GM19438 (cell line): Measurements from ENCODE around the gene OR52B2.

ENCODE experiments used
- ATAC-seq: cut with Tn5 transposase; IDR thresholded peaks from one replicate; pipeline ENCODE4 v1.9.1; 2021; ENCODE audit warnings: low read depth; ENCODE audit not compliant: unreplicated experiment

Gene OR52B2

DNA sequence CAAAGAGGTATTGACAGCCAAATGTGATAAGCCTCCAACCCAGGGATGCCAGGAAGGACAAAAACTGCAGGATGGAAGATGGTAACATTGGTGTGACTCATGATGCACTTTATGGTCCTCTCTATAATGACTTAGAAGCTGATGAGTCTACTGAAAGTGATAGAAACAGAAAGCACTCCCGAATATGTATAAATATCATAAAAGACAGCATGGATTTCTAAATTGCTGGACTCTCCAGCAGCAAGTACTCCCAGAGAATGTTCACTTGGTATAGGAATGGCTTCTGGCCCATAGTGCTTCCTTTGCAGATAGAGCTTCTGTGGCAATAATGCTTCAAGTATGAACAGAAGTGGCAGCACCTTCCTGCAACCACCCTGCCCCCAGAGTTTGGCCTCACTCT lies at the start of gene OR52B2:
Gene OR52B2, minus strand, starts transcription at position 101 of the 400 bp plus-strand sequence. Its CDS starts 0 bp downstream, at position 101.
- no peak for ATAC-seq

DNA sequence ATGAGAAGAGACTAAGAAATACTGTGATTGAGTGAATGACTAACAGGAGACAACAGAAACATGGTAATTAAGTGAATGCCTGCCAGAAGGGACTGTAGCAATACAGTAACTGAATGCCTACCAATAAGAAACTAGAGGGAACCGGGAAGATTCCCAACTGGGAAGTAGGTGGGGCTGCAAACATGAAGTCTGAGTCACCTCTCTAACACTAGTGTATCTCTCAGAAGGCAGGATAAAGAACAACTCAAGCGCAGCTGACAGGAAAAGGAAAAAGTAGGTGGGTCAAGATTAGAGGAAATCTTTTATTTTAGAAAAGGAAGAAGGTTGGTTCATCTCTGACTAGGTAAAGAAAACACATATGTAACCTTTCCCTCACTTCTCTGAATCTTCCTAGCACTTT lies 49.2 kb upstream of the OR52B2 start:
- ATAC-seq, result no peak

DNA sequence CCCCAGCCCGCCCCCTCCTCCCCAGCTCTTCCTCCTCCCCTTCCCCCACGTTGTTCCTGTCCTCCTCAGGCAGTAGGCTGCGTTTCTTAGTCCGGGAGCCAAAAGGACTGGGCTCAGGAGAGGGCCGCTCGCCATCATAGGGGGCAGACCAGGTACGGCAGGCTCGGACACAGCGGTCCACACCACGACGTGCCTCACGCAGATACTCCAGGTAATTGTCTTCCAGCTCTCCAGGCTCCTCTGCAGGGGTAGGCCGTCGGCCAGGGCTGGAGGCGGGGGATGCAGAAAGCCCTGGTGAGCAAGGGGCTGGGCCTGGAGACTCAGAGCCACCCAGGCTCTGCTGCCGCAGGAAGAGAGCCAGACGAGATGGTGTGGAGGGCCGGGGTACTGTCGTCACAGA lies 47.6 kb upstream of the OR52B2 start:
- ATAC-seq, result no peak

DNA sequence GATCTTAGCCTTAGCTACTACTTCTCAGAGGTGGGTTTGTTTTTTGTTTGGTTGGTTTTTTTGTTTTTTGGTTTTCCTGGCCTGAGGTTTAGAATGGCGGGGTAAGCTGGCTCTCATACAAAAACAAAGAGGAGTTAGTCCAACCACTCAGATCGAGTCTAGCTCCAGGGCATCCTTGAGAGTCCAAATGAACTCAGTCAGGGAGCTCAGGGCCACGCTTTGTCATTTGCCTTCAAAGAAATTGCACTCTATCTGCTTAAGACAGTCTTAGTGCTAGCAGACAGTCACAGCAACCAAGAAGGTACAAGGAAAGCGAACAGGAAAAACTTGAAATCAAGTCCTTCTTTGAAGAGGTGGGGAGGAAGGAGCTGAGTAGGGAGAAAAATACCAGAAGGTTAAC lies 46.4 kb upstream of the OR52B2 start:
- ATAC-seq, result no peak

DNA sequence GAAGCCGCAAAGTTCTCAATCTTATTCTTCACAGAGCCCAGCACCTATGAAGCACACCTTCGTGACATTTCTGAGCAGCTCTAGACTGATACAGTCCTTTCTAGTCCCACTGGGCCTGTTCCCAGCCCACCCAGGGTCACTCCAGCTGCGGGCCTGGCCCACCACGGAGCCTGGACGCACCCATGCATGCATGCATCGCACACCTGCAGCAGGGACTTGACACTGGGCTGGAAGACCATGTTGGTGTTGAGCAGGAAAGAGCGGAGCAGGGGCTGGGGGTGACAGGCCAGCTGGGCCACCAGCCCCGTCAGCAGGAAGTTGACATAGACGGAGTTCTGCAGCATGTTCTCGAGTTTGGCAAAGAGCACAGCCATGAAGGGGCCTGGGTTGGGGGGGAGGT lies 44.4 kb upstream of the OR52B2 start:
- ATAC-seq, result no peak

DNA sequence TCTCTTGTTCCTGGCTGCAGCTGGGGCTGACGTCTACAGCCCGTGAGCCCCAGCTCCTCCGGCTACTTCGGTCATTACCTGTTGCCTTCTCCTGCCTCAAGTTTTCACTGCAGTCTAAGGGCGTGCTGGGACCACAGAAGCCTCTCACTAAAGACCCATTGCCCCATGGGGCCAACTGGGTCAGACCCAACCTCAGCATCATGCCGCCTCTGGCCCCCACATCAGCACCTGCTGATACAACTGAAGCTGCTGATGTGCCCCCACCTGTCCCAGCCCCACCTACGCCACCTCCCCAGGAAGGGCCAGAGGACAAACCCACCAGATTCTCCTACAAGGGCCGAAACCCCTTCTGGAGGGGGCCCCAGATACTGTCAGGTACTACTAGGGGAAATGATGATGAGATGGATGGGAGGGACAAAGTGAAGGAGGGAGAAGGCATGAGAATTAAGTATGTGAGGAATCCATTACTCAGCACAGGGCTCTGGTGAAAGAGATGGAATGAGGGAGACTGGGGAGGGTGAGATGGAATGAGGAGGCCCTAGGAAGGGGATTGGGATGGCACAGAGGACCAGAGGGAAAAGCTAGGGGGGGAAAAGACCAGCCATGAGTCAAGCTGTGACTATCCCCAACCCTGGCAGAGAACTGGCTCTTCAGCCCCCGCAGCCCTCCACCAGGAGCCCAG lies 40.3 kb upstream of the OR52B2 start:
- no peak for ATAC-seq

DNA sequence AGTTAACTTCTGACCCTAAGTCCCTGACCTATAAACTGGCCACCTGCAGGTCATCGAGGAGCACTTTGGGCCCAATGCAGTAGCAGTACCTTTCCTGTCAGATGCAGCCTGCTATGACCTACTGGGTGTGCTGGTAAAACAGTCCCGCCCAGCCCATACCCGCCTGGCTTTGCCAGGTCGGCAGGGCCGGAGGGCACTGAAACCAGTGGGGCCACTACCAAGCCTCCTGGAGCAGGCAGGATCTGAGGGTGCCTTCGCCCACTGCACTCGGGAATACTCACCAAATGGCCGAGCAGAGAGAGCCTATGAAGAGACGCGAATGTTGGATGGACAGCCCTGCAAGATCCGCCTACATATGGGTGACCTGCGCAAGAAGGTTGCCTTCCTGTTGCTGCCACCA lies 39.7 kb upstream of the OR52B2 start:
- no peak for ATAC-seq

DNA sequence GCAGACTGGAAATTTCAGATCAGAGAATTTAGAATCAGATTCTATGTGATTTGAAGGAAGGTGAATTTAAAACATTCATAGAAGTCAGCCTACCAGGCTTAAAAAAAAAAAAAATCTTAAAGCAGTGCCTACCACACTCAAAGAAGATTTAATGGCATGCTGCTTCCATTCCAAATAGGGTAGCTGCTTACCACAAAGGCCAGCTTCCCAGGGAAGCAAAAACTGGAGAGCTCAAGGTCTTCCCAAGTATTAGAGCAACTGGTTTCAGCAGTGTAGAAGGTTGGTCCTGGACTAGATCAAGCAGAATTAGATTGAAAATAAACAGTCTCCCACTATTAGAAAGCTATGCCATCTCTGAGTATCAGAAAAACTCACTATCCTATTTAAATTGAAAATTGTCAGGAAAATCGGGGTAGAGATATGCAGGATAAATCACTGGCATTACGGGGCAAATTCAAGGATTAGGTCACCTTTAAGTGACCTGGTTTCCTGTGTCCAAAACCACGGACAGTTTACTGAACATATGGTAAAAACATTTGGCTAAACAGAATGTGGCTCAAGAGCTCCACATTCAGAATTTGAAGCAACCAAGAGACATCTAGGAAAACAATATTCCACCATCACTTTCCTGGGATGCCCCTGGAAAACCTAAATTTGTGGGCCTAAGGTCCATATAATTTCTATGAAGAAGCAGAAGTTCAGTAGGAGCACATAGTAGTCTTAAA lies 36.5 kb upstream of the OR52B2 start:
- ATAC-seq, result no peak

DNA sequence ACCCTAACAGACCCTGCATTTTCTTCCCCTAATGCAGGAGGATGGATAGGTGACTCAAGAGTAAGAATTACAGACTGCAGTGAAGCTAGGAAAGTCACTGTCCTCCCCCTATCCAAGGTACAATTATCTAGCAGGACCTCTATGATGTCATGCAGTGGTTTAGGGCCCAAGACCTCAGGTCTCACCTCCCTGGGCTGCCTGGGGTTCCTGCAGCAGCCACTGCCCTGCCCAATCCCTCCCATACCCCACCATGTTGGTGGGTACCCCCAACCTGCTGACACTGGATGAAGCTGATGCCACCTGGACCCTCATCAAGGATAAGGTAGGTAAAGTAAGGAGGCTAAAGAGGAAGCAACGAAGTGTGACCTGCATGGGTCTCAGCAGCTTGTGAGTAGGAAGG lies 35.2 kb upstream of the OR52B2 start, which contains the start of gene C11orf42:
Gene C11orf42, plus strand, starts transcription at position 192 of the 400 bp plus-strand sequence. Its CDS starts 59 bp downstream, at position 251.
- ATAC-seq, result no peak

DNA sequence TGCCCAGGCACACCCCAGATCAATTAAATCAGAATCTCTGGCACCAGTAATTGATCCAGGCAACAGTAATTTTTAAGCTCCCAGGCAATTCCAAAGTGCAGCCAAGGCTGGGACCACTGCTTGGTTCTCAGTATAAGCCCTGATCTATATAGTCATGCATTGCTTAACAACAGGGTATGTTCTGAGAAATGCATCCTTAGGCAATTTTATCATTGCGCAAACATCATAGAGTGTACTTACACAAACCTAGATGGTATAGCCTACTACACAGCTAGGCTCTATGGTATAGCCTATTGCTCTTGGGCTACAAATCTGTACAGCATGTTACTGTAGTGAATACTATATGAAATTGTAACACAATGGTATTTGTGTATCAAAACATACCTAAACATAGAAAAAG lies 34.6 kb upstream of the OR52B2 start:
- no peak for ATAC-seq

DNA sequence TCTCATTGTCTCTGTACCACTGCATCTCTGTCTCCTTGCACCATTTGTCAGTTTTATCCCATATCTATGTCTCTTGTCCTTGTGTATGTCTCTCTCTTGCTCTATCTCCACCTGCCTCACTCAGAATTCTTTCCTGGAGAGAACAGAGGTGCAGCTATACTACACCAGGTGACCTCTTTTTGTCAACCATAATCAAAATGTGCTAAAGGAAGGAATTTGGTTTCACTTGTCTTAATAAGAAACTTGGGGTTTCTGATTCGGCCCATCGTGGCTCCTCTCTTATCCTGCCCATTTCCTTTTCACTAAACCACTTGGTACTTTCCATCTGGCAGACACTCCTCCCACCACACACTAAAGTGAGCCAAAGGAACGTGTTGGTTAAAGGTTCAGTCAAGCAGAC lies 33.2 kb upstream of the OR52B2 start:
- peak; percentile 90 for ATAC-seq

DNA sequence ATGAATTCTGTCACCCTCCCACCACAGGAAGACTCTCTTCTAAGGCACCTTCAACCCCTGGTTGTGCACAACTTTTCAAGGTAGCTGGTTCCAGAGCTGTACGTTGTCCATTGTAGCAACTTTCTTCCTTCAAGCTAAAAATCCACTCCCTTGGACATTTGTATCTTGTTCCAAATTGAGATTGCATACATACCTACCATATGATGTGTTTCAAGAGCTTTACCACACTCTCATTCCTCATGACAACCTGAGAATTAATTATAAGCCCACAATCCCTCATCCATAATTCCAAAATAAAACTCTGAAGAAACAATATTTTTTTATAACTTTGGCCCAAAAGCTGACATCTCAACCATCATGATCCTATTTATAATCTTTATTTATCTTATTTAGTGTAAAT lies 31.9 kb upstream of the OR52B2 start:
- ATAC-seq, result no peak

DNA sequence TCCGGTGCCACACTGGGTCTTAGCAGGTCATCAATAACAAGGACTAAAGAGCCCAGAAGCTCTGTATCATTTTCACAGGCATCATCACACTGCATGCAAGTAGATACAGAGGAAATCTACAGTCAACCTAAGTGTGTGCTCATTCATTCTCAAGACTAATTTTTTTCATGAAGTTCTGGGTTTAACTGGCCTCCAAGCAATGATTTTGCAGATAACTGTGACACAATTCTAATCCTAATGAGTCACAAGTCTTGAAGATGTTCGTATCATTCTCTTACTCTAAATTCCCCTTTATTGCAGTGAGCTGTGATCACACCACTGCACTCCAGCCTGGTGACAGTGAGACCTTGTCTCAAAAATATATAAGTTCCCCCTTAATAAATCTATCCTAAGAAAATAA lies 31.4 kb upstream of the OR52B2 start:
- ATAC-seq, result no peak

DNA sequence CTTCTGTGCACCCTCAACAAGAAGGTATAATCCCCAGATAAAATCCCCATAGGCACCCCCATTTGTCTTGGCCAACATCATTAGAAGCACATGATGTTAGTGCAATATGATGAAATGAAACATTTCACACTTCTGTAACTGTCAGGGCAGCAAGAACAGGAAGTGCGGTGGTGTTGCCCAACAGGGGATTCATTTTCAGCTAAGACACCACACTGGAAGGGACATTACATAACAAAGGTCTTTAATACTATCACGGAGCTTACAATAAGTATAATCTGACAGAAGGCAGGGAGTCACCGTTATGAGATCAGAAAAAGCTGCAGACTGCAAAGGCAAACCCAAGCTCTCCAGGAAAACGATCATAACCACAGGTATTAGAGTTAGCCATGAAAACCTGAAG lies 30.8 kb upstream of the OR52B2 start:
- no peak for ATAC-seq

DNA sequence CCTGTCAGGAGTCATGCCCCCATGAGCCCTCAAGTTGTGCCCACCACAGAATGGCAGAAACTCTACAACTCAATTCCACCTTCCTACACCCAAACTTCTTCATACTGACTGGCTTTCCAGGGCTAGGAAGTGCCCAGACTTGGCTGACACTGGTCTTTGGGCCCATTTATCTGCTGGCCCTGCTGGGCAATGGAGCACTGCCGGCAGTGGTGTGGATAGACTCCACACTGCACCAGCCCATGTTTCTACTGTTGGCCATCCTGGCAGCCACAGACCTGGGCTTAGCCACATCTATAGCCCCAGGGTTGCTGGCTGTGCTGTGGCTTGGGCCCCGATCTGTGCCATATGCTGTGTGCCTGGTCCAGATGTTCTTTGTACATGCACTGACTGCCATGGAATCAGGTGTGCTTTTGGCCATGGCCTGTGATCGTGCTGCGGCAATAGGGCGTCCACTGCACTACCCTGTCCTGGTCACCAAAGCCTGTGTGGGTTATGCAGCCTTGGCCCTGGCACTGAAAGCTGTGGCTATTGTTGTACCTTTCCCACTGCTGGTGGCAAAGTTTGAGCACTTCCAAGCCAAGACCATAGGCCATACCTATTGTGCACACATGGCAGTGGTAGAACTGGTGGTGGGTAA lies 29.2 kb upstream of the OR52B2 start, which contains the start of gene OR52W1:
Gene OR52W1, plus strand, starts transcription at position 51 of the 637 bp plus-strand sequence. Its CDS starts 0 bp downstream, at position 51.
- ATAC-seq, result no peak

DNA sequence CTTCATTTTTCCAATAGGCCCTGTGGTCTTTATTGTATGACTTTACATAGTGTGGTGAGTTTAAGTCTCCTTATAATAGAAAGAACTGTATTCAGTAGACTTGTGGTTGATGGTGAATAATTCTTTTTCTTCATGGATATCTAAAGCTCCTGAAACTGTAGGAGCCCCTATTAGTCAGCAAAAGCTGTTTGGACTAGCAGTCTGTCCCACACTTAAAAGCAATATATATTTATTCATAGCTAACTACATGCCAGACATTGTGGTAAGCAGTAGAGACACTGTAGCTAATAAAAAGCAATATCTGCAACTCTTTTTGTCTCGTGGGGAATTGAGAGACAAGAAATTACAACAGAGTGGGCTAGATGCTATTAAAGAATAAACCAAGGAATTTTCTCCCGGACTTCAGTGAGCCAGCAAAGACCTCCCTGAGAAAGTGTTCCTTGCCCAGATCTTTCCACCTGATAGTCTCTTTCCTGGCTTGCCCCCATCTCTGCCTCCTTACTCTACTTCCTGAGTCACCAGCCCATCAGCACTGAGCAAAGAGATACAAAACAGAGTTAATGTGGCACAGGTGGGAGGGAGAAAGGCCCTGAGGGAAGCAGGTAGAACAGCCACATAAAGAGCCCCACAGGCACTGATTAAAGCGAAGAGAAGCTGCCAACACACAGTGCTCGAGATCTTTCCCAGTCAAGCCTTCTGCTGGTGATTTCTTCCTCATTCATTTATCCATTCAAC lies 27.5 kb upstream of the OR52B2 start:
- no peak for ATAC-seq

DNA sequence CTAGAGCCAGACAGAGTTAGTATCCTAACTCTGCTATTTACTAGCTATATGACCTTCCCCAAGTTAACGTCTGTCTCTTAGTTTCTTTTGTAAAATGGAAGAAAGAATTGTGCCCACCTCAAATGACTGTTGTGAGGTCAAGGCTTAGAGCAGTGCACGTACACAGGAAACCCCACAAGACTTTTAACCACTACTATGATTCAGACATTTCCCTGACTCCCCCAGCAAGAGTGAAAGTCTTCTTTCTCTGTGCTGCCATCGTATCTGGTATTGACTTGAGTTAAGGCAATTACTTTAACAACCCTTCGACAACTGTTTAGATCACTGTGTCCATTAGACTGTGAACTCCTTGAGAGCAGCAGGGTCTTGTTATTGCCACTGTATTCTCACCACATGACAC lies 26.3 kb upstream of the OR52B2 start:
- ATAC-seq, result no peak

DNA sequence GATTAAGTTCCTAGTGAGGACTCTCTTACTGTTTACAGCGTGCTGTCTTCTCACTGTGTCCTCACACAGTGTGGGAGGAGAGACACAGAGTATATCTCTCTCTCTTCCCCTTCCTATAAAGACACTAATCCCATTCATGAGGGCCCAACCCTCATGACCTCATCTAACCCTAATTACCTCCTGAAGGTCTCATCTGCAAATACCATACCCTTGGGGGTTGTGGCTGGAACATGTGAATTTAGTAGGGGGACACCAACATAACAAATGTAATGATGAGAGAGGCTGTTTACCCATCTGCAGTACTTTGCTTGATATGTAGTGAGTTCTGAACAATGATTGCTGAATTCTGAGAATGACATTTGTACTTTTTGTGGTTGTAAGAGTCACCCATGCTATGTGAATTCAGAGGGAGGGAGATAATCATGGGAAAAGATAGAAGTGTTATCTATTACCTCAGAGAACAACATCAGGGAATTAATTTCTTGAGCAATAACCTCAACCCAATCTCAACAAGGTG lies 24.0 kb upstream of the OR52B2 start:
- ATAC-seq, result no peak

DNA sequence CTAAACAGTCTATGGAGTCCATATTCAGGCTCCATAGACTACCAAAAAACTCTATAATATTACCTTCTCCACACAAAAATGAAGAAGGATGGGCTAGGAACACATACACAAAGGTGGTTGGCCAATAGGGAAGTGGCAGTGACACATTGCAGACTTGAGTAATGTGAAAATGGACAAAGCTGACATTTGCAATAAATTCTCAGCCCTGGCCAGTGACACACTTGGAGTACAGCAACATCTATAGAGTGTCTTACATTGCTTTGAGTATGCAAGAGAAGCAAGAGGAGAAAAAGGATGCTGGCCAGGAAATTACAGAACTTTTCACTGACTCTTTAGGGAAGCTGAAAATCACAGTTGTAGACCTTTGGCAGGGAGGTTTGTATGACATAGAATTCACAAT lies 21.6 kb upstream of the OR52B2 start:
- ATAC-seq, result no peak

DNA sequence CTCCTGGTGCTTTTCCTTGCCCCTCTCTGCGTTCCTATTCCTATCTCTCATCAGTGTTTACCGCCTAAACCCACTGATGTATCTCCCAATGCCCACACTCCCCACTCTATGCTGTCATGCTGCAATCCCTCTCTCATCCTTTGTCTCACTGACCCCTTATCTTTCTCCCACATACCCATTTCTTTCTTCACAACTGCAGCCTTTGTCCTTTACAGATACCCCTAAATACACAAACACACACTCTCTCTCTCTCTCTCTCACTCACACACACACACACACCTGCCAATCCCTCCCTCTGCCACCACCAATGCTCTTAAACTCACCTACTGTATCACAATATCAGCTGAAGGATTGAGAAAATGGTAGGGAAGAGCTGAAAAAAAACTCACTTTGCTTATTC lies 5.3 kb upstream of the OR52B2 start:
- no peak for ATAC-seq
